GM06990 (cell line): ENCODE results near the gene HSBP1.

Experiments used
- DNase-seq: peaks from one replicate; pipeline ENCODE4 v3.0.0-alpha.2; 2011; ENCODE audit not compliant: insufficient read length; ENCODE audit errors: extremely low read depth
- H3K27me3 ChIP-seq: replicated peaks from 2 replicates; pipeline ENCODE4 v1.6.0; 2011; ENCODE audit warnings: low read length; ENCODE audit not compliant: control insufficient read depth, insufficient read depth
- H3K36me3 ChIP-seq: 2 replicates; pipeline ENCODE4 v1.5.1; 2011; ENCODE audit warnings: low read length; ENCODE audit not compliant: control insufficient read depth, insufficient read depth
- H3K4me3 ChIP-seq: replicated peaks from 2 replicates; pipeline ENCODE4 v1.5.1; 2011; ENCODE audit warnings: low read depth, mild to moderate bottlenecking, control low read depth, low read length
- CTCF ChIP-seq: IDR thresholded peaks from 2 replicates; pipeline ENCODE4 v1.5.1; 2011; ENCODE audit warnings: low read length, control low read depth, mild to moderate bottlenecking, inconsistent platforms; ENCODE audit not compliant: insufficient read depth, poor library complexity, severe bottlenecking

HSBP1 gene

DNA sequence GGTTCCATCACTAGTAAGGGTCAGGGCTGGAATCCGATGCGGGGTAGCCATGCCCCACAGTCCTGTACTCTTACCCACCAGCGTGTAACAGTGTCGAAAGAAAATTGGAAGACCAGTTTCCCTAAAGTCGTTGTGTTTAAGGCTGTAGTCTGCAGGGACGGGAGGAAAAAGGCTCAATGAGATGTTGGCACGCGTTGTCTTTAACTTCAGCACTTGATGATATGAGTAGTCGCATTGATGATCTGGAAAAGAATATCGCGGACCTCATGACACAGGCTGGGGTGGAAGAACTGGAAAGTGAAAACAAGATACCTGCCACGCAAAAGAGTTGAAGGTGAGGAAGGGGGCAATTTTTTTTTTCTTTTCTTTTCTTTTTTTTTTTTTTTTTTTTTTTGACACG, 1.3 kb downstream of the HSBP1 start:
- H3K27me3 ChIP-seq = no peaks in the 10 kb centered on the region
- TF ChIP-seq CTCF = no peak
- no peak for DNase-seq
- H3K4me3 ChIP-seq = peak overlapping the region; percentile 74
- H3K36me3 ChIP-seq = peaks cover 2% of the 10 kb centered on the region

DNA sequence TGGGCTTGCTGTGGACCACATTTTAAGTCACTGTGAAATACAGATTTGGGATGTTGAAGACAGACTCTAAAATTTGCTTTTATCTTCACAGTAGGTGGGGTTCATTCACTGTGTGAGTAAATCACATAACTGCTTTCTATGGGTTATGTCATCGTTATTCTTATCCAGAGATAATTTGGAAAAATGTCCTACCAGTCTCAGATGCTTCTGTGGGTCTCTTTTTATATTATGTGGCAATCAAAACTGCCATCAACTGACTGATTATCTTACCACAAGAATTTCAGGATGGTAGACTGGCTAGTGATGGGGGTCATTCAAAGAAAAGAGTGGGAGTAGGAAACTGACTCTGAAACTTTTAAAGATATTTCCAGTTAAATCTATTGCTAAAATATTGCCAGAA, 3.1 kb downstream of the HSBP1 start:
- peaks cover 2% of the 10 kb centered on the region for H3K36me3 ChIP-seq
- H3K27me3 ChIP-seq = no peaks in the 10 kb centered on the region
- H3K4me3 ChIP-seq = no peak overlapping the region
- no peak for TF ChIP-seq CTCF
- DNase-seq = no peak

- peak; percentile 21 for DNase-seq
- no peak for TF ChIP-seq CTCF
- H3K36me3 ChIP-seq = peaks cover 2% of the 10 kb centered on the region
- no peak overlapping the region for H3K4me3 ChIP-seq
- no peaks in the 10 kb centered on the region for H3K27me3 ChIP-seq
Measured at GRCh38 chr16:83813823-83814658, 6.3 kb downstream of the HSBP1 start.

- H3K36me3 ChIP-seq = peaks cover 2% of the 10 kb centered on the region
- H3K4me3 ChIP-seq = no peak overlapping the region
- no peaks in the 10 kb centered on the region for H3K27me3 ChIP-seq
- TF ChIP-seq CTCF = no peak
- no peak for DNase-seq
Measured at GRCh38 chr16:83814659-83814985, 6.8 kb downstream of the HSBP1 start.

DNA sequence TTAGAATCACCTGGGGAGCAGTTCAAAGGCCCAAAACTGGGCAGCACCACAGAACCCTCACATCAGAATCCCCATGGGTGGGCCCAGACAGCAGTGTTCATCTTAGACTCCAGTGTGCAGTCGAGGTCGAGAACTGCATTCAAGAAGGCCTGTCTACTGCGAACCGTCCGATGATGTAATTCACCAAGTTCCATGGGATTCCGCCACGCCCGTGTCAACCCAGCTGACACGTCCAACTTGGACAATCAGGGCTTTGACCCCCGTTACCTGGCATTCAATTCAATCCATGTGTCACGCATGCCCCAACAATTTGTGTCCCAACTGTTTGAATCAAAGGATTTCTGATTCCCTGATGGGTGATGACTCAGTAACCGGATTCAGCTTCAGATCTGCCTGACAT, 9.2 kb downstream of the HSBP1 start:
- no peaks in the 10 kb centered on the region for H3K27me3 ChIP-seq
- TF ChIP-seq CTCF = no peak
- peaks cover 2% of the 10 kb centered on the region for H3K36me3 ChIP-seq
- no peak for DNase-seq
- no peak overlapping the region for H3K4me3 ChIP-seq

GRCh38 chr16:83818276-83818675, 10.5 kb downstream of the HSBP1 start:
- Histone ChIP-seq H3K4me3 (no peak overlapping the region), H3K36me3 (no peaks in the 10 kb centered on the region), H3K27me3 (no peaks in the 10 kb centered on the region)
- DNase-seq = no peak
- TF ChIP-seq CTCF = no peak
